Upper lobe of left lung (tissue), 4 donors: Measurements from ENCODE around the gene MCRIP1.

Source experiments
- CTCF ChIP-seq, 6 experiments: fragments of 450-650 bp in 4 of 6; fragments of 200-600 bp in 2 of 6; sonication (generic) in 2 of 6; IDR thresholded peaks; one replicate each; pipeline ENCODE4 v1.5.1; 2016 to 2019; ENCODE audit warnings: antibody characterized with exemption in 6 of 6
- EP300 ChIP-seq, 4 donors: sonication (generic); formaldehyde crosslinking; IDR thresholded peaks; one replicate each; pipeline ENCODE4 v1.5.1; 2017; ENCODE audit warnings: antibody characterized with exemption in 4 of 4, control low read depth in 2 of 4

DNA sequence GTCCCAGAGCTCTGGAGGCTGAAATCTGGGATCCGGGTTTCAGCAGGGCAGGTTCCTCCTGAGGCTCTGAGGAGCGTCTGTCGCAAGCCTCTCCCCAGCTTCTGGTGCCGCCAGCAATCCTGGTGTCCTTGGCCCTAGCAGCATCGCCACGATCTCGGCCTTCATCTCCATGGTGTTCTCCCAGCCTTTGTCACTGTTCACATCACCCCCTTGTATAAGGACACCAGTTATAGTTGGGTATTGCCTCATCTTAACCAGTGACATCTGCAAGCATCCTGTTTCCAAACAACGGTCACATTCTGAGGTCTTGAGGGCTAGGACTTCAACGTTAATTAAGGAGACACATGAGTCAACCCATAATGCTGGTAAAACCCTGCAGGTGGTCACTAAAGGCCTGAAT lies 4.5 kb upstream of the MCRIP1 start:
- TF ChIP-seq CTCF (IDR thresholded peaks at IDR 0.05) (no peak), EP300 (IDR thresholded peaks at IDR 0.05) (no peak)
